GM12864 (cell line): ENCODE measurements around the gene ATF7.
"Not testable (repeated sequence)": the region's sequence is repeated elsewhere in the genome, so short reads cannot be mapped to it uniquely, and the experiment has no call there.

Source experiments
- DNase-seq: peaks from one replicate; pipeline ENCODE4 v3.0.0-alpha.2; 2011; ENCODE audit warnings: low read depth
- H3K4me3 ChIP-seq: 2 replicates; pipeline ENCODE4 v1.5.1; 2011; ENCODE audit warnings: mild to moderate bottlenecking, low read depth, low read length, control low read depth
- TF ChIP-seq, protein P1 (sequence below): IDR thresholded peaks from 2 replicates; pipeline ENCODE4 v1.5.1; 2011; ENCODE audit warnings: low read depth, mild to moderate bottlenecking, moderate library complexity, low read length, control low read depth, inconsistent platforms; ENCODE audit errors: missing control alignments

Gene ATF7

GRCh38 chr12:53651737-53652136, 25.6 kb upstream of the ATF7 start:
- TF ChIP-seq, protein P1, sequence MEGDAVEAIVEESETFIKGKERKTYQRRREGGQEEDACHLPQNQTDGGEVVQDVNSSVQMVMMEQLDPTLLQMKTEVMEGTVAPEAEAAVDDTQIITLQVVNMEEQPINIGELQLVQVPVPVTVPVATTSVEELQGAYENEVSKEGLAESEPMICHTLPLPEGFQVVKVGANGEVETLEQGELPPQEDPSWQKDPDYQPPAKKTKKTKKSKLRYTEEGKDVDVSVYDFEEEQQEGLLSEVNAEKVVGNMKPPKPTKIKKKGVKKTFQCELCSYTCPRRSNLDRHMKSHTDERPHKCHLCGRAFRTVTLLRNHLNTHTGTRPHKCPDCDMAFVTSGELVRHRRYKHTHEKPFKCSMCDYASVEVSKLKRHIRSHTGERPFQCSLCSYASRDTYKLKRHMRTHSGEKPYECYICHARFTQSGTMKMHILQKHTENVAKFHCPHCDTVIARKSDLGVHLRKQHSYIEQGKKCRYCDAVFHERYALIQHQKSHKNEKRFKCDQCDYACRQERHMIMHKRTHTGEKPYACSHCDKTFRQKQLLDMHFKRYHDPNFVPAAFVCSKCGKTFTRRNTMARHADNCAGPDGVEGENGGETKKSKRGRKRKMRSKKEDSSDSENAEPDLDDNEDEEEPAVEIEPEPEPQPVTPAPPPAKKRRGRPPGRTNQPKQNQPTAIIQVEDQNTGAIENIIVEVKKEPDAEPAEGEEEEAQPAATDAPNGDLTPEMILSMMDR = no peak
- H3K4me3 ChIP-seq = no peak overlapping the region
- DNase-seq = no peak

DNA sequence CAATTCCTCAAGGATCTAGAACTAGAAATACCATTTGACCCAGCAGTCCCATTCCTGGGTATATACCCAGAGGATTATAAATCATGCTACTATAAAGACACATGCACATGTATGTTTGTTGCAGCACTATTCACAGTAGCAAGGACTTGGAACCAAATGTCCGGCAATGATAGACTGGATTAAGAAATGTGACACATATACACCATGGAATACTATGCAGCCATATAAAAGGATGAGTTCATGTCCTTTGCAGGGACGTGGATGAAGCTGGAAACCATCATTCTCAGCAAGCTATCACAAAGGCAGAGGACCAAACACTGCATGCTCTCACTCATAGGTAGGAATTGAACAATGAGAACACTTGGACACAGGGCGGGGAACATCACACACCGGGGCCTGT, 20.1 kb upstream of the ATF7 start:
- H3K4me3 ChIP-seq = not testable (repeated sequence)

GRCh38 chr12:53645165-53645564, 19.0 kb upstream of the ATF7 start:
- TF ChIP-seq, protein P1 = no peak
- no peak for DNase-seq

More for the DNA sequence above, 20.1 kb upstream of the ATF7 start:
- not testable (repeated sequence) for DNase-seq

DNA sequence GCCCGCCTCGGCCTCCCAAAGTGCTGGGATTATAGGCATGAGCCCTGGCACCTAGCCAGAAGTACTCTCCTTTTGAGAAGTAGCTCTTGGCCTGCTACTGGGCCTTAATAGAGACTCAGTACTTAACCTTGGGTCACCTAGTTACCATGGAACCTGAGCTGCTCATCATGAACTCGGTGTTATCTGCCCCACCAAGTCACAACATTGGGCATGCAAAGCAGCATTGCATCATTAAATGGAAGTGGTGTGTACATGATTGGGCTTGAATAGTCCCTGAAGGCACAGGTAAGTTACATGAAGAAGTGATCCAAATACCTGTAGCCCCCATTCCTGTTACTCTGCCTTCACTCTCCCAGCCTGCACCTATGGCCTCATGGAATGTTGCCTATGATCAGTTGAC, 18.0 kb upstream of the ATF7 start:
- no peak overlapping the region for H3K4me3 ChIP-seq
- no peak for DNase-seq
- TF ChIP-seq, protein P1 = no peak

More at GRCh38 chr12:53645165-53645564, 19.0 kb upstream of the ATF7 start:
- H3K4me3 ChIP-seq = no peak overlapping the region

GRCh38 chr12:53643232-53643979, 17.2 kb upstream of the ATF7 start:
- no peak for DNase-seq
- no peak overlapping the region for H3K4me3 ChIP-seq
- TF ChIP-seq, protein P1 = no peak

DNA sequence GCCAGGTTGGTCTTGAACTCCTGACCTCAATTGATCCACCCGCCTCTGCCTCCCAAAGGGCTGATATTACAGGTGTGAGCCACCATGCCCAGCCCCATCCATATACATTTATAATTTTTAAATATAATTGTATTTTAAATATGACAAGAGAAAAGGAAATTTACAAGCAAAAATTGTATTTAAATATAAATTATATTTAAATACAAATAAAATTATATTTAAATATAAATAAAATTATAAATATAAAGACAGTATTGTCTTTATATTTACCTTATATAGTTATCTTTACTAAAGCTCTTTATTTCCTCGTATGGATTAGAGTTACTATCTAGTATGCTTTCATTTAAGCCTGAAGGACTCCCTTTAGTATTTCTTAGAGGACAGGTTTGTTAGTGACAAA, 11.9 kb upstream of the ATF7 start:
- no peak for DNase-seq
- TF ChIP-seq, protein P1 = no peak
- H3K4me3 ChIP-seq = no peak overlapping the region

DNA sequence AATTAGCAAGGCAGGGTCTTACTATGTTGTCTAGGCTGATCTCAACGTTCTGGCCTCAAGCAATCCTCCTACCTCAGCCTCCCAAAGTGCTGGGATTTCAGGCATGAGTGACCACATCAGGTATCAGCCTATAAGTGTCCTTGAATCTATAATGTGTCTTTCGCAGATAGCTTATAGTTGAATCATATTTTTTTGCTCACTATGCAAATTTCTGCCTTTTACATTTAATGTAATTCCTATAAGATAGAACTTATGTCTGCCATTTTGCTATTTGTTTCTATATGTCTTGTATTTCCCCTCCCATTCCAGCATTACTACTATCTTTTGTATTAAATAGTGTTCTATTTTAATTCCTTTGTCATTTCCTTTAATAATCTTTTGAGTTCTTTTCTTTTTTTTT, 10.5 kb upstream of the ATF7 start:
- TF ChIP-seq, protein P1 = no peak
- no peak overlapping the region for H3K4me3 ChIP-seq

DNA sequence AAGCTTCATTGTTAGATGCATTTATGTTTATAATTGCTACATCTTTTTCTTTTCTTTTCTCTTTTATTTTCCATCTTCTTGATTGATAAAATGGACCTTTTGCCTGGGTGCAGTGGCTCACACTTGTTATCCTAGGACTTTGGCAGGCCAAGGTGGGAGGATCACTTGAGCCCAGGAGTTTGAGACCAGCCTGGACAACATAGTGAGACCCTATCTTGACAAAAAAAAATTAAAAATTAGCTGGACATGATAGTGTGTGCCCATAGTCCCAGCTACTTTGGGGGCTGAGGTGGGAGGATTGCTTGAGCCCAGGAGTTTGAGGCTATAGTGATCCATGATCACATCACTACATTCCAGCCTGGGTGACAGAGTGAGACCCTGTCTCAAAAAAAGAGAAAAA, 9.5 kb upstream of the ATF7 start:
- H3K4me3 ChIP-seq, DNase-seq: not testable (repeated sequence)

More for the DNA sequence above, 10.5 kb upstream of the ATF7 start:
- DNase-seq = no peak
